Smooth muscle cell (in vitro differentiated cells): ENCODE data around the gene AMT. TPM values are rescaled to one million over a fixed set of nuclear protein-coding genes. Genes with fewer than 3 reads are reported as not detected.
A peak's percentile ranks its signal among the peaks of the same experiment; 100 is the strongest.

Source experiments
- DNase-seq: peaks from one replicate; lab custom pipeline; 2025; ENCODE audit not compliant: unreplicated experiment; lab: John Stamatoyannopoulos, UW
- H2AFZ ChIP-seq: fragments of 200-600 bp; sonication (generic); 2 replicates; pipeline ENCODE4 v1.6.0; 2016; ENCODE audit warnings: antibody characterized with exemption, low read depth, mild to moderate bottlenecking
- H3F3A ChIP-seq: fragments of 200-600 bp; sonication (generic); 2 replicates; pipeline ENCODE4 v1.6.0; 2017; ENCODE audit warnings: antibody characterized with exemption, low read depth
- H3K27ac ChIP-seq: fragments of 200-600 bp; sonication (generic); 2 replicates; pipeline ENCODE4 v1.5.1; 2016; ENCODE audit warnings: low read depth, mild to moderate bottlenecking
- H3K27me3 ChIP-seq: fragments of 200-600 bp; sonication (generic); 2 replicates; pipeline ENCODE4 v1.6.1; 2016; ENCODE audit warnings: low read depth, mild to moderate bottlenecking
- H3K36me3 ChIP-seq: fragments of 200-600 bp; sonication (generic); 2 replicates; pipeline ENCODE4 v1.5.1; 2016; ENCODE audit warnings: low read depth
- H3K4me1 ChIP-seq: fragments of 200-600 bp; sonication (generic); 2 replicates; pipeline ENCODE4 v1.5.1; 2016; ENCODE audit warnings: low read depth
- H3K4me2 ChIP-seq: fragments of 200-600 bp; sonication (generic); 2 replicates; pipeline ENCODE4 v1.6.0; 2016; ENCODE audit warnings: mild to moderate bottlenecking
- H3K4me3 ChIP-seq: fragments of 200-600 bp; sonication (generic); 2 replicates; pipeline ENCODE4 v1.5.1; 2016; ENCODE audit warnings: mild to moderate bottlenecking
- H3K79me2 ChIP-seq: fragments of 200-600 bp; sonication (generic); 2 replicates; pipeline ENCODE4 v1.6.0; 2016; ENCODE audit warnings: low read depth, mild to moderate bottlenecking
- H3K9ac ChIP-seq: fragments of 200-600 bp; sonication (generic); 2 replicates; pipeline ENCODE4 v1.6.0; 2016; ENCODE audit warnings: low read depth
- H3K9me3 ChIP-seq: fragments of 200-600 bp; sonication (generic); replicated peaks from 2 replicates; pipeline ENCODE4 v1.5.1; 2016; ENCODE audit warnings: low read depth
- H4K20me1 ChIP-seq: fragments of 200-600 bp; sonication (generic); 2 replicates; pipeline ENCODE4 v1.6.0; 2016; ENCODE audit warnings: low read depth
- WGBS: methylation state at CpG from one replicate; pipeline ENCODE4 v1.1.7; 2016; ENCODE audit warnings: low lambda C conversion rate; 5-methylcytosine and 5-hydroxymethylcytosine counted together
- polyA plus RNA-seq: library from polyadenylated mRNA; unstranded; fragments of >200 nt; fragmentation: Nextera tagmentation; extraction: Ambion mirVana; gene quantifications from 2 replicates; pipeline ENCODE4 v1.2.1, GENCODE V29; 2016
- total RNA-seq: library from RNA; depleted of rRNA; stranded (reverse); fragments of >200 nt; gene quantifications from 2 replicates; pipeline ENCODE4 v1.2.3, GENCODE V29; 2014
- TF ChIP-seq, protein P1 (sequence below): fragments of 200-600 bp; sonication (generic); IDR thresholded peaks from 2 replicates; pipeline ENCODE4 v1.5.1; 2017; ENCODE audit warnings: borderline replicate concordance, mild to moderate bottlenecking, antibody characterized with exemption; ENCODE audit not compliant: insufficient read depth, poor library complexity, severe bottlenecking

Gene AMT
- total and polyA plus RNA-seq, 2 experiments from 2014 or later, result 16.1 to 19.3 TPM

DNA sequence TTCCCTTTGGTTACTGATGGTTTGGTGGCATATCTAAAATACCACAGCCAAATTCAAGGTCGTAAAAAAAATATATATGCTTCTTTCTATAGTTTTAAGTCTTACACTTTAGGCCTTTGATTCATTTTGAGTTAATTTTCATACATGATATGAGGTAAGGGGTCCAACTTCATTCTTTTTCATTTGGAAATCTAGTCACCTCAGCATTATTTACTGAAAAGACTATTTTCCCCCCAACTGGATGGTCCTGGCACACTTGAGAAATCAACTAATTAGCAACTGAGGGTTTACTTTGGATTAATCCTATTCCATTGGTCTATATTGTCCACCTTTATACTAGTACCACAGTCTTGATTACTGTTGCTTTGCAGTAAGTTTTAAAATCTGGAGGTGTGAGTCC is 36.7 kb downstream of the AMT start:
- 100% methylated on average over 1 of the region's 1 CpG for WGBS
- no peaks in the 10 kb centered on the region for H3K4me1 ChIP-seq
- no peak overlapping the region for H2AFZ ChIP-seq
- no peak overlapping the region for H3K4me3 ChIP-seq
- no peak for DNase-seq
- H3K36me3 ChIP-seq, result no peaks in the 10 kb centered on the region
- H3K27ac ChIP-seq, result no peak overlapping the region
- H3K27me3 ChIP-seq, result no peaks in the 10 kb centered on the region
- H3K79me2 ChIP-seq, result peaks cover 100% of the 10 kb centered on the region
- H3F3A ChIP-seq, result peaks cover 7% of the 10 kb centered on the region
- H3K9me3 ChIP-seq, result no peaks in the 10 kb centered on the region
- no peak overlapping the region for H3K4me2 ChIP-seq
- TF ChIP-seq, protein P1, sequence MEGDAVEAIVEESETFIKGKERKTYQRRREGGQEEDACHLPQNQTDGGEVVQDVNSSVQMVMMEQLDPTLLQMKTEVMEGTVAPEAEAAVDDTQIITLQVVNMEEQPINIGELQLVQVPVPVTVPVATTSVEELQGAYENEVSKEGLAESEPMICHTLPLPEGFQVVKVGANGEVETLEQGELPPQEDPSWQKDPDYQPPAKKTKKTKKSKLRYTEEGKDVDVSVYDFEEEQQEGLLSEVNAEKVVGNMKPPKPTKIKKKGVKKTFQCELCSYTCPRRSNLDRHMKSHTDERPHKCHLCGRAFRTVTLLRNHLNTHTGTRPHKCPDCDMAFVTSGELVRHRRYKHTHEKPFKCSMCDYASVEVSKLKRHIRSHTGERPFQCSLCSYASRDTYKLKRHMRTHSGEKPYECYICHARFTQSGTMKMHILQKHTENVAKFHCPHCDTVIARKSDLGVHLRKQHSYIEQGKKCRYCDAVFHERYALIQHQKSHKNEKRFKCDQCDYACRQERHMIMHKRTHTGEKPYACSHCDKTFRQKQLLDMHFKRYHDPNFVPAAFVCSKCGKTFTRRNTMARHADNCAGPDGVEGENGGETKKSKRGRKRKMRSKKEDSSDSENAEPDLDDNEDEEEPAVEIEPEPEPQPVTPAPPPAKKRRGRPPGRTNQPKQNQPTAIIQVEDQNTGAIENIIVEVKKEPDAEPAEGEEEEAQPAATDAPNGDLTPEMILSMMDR, result no peak
- no peak overlapping the region for H3K9ac ChIP-seq
- H4K20me1 ChIP-seq, result peaks cover 100% of the 10 kb centered on the region

DNA sequence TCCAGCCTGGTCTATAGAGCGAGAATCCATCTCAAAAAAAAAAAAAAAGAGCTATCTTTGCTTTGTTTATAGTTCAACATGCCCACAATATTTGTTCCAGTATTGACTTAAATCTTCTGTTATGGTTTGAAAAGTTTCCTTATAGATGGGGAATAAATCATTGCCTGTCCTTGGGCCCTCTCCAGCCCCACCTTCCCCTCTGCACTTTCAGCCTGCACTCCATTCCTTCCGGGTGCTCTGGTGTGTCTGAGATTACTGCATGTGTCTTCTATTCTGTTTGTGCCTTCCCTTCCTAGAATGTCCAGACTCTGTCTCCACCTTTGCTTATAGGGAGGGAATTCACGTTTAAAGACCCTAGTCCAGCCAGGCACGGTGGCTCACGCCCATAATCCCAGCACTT is 38.9 kb downstream of the AMT start:
- Histone ChIP-seq H3K4me3 (no peak overlapping the region), H4K20me1 (peaks cover 100% of the 10 kb centered on the region), H3K27me3 (no peaks in the 10 kb centered on the region), H3K9ac (no peak overlapping the region), H3K4me2 (no peak overlapping the region), H3K79me2 (peaks cover 100% of the 10 kb centered on the region), H3K4me1 (peaks cover 5% of the 10 kb centered on the region), H3F3A (peaks cover 10% of the 10 kb centered on the region), H2AFZ (no peak overlapping the region), H3K9me3 (no peaks in the 10 kb centered on the region), H3K36me3 (no peaks in the 10 kb centered on the region), H3K27ac (no peak overlapping the region)
- no peak for DNase-seq
- WGBS, result 72% methylated on average over 5 of the region's 5 CpGs
- TF ChIP-seq, protein P1, result no peak

DNA sequence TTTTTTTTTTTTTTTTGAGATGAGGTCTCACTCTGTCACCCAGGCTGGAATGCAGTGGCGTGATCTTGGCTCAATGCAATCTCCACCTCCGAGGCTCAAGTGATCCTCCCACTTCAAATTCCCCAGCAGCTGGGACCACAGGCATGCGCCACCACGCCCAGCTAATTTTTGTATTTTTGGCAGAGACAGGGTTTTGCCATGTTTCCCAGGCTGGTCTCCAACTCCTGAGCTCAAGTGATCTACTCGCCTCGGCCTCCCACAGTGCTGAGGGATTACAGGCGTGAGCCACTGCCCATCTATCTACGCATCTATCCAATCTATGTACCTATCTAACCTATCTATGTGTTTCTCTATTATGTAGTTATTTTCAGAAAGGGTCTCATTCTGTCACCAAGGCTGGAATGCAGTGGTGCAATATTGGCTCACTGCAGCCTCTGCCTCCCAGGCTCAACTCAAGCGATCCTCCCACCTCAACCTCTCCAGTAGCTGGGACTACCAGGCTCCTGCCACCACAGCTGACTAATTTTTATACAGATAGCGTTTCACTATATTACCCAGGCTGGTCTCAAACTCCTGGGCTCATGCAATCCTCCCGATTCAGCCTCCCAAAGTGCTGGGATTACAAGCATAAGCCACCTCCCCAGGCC is 43.9 kb downstream of the AMT start:
- no peak overlapping the region for H3K4me3 ChIP-seq
- WGBS, result 41% methylated on average over 11 of the region's 11 CpGs
- peak overlapping the region; percentile 76 for H3K4me2 ChIP-seq
- no peak overlapping the region for H2AFZ ChIP-seq
- H4K20me1 ChIP-seq, result peaks cover 100% of the 10 kb centered on the region
- peaks cover 11% of the 10 kb centered on the region for H3F3A ChIP-seq
- TF ChIP-seq, protein P1, result no peak
- H3K9ac ChIP-seq, result peak overlapping the region; percentile 66
- peak overlapping the region; percentile 93 for H3K27ac ChIP-seq
- peaks cover 7% of the 10 kb centered on the region for H3K4me1 ChIP-seq
- no peaks in the 10 kb centered on the region for H3K9me3 ChIP-seq
- no peak for DNase-seq
- H3K36me3 ChIP-seq, result peaks cover 10% of the 10 kb centered on the region
- H3K27me3 ChIP-seq, result no peaks in the 10 kb centered on the region
- H3K79me2 ChIP-seq, result peaks cover 99% of the 10 kb centered on the region

DNA sequence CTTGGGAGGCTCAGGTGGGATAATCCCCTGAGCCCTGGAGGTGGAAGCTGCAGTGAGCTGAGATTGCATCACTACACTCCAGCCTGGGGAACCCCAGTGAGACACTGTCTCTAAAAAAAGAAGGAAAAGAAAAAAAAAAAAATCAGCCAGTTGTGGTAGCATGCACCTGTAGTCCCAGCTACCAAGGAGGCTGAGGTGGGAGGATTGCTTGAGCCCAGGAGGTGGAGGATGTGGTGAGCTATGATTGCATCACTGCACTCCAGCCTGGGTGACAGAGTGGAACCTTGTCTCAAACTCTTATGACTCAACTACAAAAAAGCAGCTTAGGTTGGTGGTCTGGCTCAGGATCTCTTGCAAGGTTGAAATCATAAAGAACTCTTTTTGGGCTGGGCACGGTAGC is 44.8 kb downstream of the AMT start:
- no peak overlapping the region for H3K9ac ChIP-seq
- H3K27me3 ChIP-seq, result no peaks in the 10 kb centered on the region
- H3K36me3 ChIP-seq, result peaks cover 14% of the 10 kb centered on the region
- no peak overlapping the region for H2AFZ ChIP-seq
- H3K4me3 ChIP-seq, result no peak overlapping the region
- peaks cover 100% of the 10 kb centered on the region for H4K20me1 ChIP-seq
- peak overlapping the region; percentile 93 for H3K27ac ChIP-seq
- no peaks in the 10 kb centered on the region for H3K9me3 ChIP-seq
- H3K4me2 ChIP-seq, result no peak overlapping the region
- TF ChIP-seq, protein P1, result no peak
- DNase-seq, result no peak
- 75% methylated on average over 1 of the region's 1 CpG for WGBS
- peaks cover 11% of the 10 kb centered on the region for H3F3A ChIP-seq
- H3K4me1 ChIP-seq, result peaks cover 7% of the 10 kb centered on the region
- H3K79me2 ChIP-seq, result peaks cover 99% of the 10 kb centered on the region
